Upper lobe of left lung (tissue), 6 donors: ENCODE measurements around the gene EOLA2. TPM values are rescaled to one million over a fixed set of nuclear protein-coding genes. Genes with fewer than 3 reads are reported as not detected.

Source experiments
- ATAC-seq, 2 donors: fragments of 200-7000 bp; cut with Tn5 transposase; one replicate each; pipeline ENCODE4 v1.9.1; 2022; ENCODE audit warnings: mild to moderate bottlenecking in 2 of 2, moderate library complexity in 2 of 2; ENCODE audit not compliant: low FRiP score in 2 of 2
- DNase-seq, 2 donors: peaks; one replicate each; pipeline ENCODE4 v3.0.0-alpha.2; 2019 to 2020
- H3K27ac ChIP-seq, 4 donors: fragments of 200-600 bp; sonication (generic); one replicate each; pipeline ENCODE4 v1.5.1; 2016 to 2019
- H3K27me3 ChIP-seq, 4 donors: fragments of 200-600 bp; sonication (generic); one replicate each; pipeline ENCODE4 v1.5.1; 2017 to 2019
- H3K36me3 ChIP-seq, 4 donors: fragments of 200-600 bp; sonication (generic); one replicate each; pipeline ENCODE4 v1.5.1; 2016 to 2019
- H3K4me1 ChIP-seq, 4 donors: fragments of 200-600 bp; sonication (generic); one replicate each; pipeline ENCODE4 v1.5.1; 2018 to 2019
- H3K4me3 ChIP-seq, 4 donors: fragments of 200-600 bp; sonication (generic); one replicate each; pipeline ENCODE4 v1.5.1; 2017 to 2019; ENCODE audit warnings: mild to moderate bottlenecking in 2 of 4, moderate library complexity in 1 of 4
- H3K9me3 ChIP-seq, 4 donors: fragments of 200-600 bp; sonication (generic); one replicate each; pipeline ENCODE4 v1.5.1; 2018 to 2019
- EP300 ChIP-seq, 4 donors: sonication (generic); formaldehyde crosslinking; IDR thresholded peaks; one replicate each; pipeline ENCODE4 v1.5.1; 2017; ENCODE audit warnings: antibody characterized with exemption in 4 of 4, control low read depth in 2 of 4
- POLR2A ChIP-seq, 4 donors: fragments of 450-650 bp; IDR thresholded peaks; one replicate each; pipeline ENCODE4 v1.5.1; 2016 to 2017; ENCODE audit warnings: antibody characterized with exemption in 4 of 4, mild to moderate bottlenecking in 2 of 4
- POLR2AphosphoS5 ChIP-seq, 2 donors: sonication (generic); formaldehyde crosslinking; IDR thresholded peaks; one replicate each; pipeline ENCODE4 v1.5.1; 2017; ENCODE audit warnings: antibody characterized with exemption in 2 of 2
- WGBS, 2 donors: methylation state at CpG; one replicate each; pipeline ENCODE4 v1.1.5; 2017 to 2018; 5-methylcytosine and 5-hydroxymethylcytosine counted together
- total RNA-seq, 6 donors: library from RNA; depleted of rRNA in 4 of 6; stranded (reverse); fragments of >200 nt in 4 of 6; gene quantifications; one replicate each; pipeline versions ENCODE4 v1.1.0 to v1.2.1, GENCODE V29; 2016 to 2021
- TF ChIP-seq, protein P1 (sequence below), 6 experiments: fragments of 450-650 bp in 4 of 6; fragments of 200-600 bp in 2 of 6; sonication (generic) in 2 of 6; IDR thresholded peaks; one replicate each; pipeline ENCODE4 v1.5.1; 2016 to 2019; ENCODE audit warnings: antibody characterized with exemption in 6 of 6
- donor health status: DM: no; HTN: no; CAD: no; lungs with moderate emphysema.
- donor health status: DM: no; HTN: yes; CAD: no; lungs with severe emphysema.

Gene EOLA2
- total RNA-seq, 6 donors from 2014 or later: 24.5 to 56.6 (median 33.4) TPM

DNA sequence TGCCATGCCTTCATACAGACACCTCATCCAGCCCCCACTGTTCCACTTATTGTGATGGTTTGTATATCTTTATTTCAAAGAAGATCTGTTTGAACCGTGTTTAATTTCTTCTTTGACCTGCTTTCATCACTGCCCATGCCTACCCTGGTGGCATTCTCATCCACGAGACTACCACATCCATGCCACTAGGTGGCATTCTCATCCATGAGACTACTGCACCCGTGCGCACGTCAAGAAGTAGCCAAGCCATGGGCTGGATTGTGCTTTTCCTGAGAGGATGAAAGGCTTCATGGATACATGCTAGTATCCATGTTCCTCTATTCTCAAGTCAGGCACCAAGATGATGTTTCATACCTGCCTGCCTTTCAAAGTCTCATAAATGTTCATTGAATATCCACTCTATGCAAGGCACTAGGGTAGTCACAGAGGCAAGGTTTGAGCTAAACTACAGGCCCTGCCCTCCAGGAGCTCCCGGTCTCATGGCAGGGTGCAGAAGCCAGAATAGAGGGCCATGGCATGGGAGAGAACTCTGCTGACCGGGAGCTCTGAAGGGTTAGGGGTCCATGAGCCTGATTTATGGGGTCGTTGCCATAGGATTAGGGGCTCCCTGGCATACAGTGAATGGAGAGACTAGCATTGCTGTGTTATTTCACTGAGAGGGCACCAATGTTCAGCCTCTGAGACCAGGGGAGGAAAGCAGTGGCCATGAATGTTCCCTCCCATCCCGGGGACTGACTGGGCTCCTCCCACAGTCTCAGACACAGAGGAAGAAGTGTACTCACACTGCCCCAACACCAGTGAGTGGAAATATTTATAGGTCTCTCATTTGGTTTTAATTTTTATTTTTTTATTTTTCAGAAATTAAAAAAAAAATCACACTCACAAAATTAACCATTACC is 24.8 kb upstream of the EOLA2 start:
- Histone ChIP-seq H3K27ac (no peak overlapping the region), H3K4me3 (no peak overlapping the region), H3K9me3 (no peaks in the 10 kb centered on the region), H3K36me3 (peaks cover 0 to 10% (median 0%) of the 10 kb centered on the region in 4 donors), H3K27me3 (no peaks in the 10 kb centered on the region), H3K4me1 (peaks cover 0 to 2% (median 0%) of the 10 kb centered on the region in 4 donors)
- peak; percentile 68 to 85 for ATAC-seq
- TF ChIP-seq POLR2AphosphoS5 (IDR thresholded peaks at IDR 0.05) (no peak), POLR2A (IDR thresholded peaks at IDR 0.05) (no peak)
- TF ChIP-seq, protein P1, sequence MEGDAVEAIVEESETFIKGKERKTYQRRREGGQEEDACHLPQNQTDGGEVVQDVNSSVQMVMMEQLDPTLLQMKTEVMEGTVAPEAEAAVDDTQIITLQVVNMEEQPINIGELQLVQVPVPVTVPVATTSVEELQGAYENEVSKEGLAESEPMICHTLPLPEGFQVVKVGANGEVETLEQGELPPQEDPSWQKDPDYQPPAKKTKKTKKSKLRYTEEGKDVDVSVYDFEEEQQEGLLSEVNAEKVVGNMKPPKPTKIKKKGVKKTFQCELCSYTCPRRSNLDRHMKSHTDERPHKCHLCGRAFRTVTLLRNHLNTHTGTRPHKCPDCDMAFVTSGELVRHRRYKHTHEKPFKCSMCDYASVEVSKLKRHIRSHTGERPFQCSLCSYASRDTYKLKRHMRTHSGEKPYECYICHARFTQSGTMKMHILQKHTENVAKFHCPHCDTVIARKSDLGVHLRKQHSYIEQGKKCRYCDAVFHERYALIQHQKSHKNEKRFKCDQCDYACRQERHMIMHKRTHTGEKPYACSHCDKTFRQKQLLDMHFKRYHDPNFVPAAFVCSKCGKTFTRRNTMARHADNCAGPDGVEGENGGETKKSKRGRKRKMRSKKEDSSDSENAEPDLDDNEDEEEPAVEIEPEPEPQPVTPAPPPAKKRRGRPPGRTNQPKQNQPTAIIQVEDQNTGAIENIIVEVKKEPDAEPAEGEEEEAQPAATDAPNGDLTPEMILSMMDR (IDR thresholded peaks at IDR 0.05): peak; percentile 45 to 71 (median 58)
- WGBS, 2 donors: 12 to 34% methylated on average over 6 to 9 of the region's 9 CpGs
- peak in 1 of 2 donors; percentile 62 for DNase-seq

- peaks cover 0 to 2% (median 0%) of the 10 kb centered on the region in 4 donors for H3K4me1 ChIP-seq
- DNase-seq (no peak), ATAC-seq (no peak)
- H3K36me3 ChIP-seq: peaks cover 0 to 10% (median 0%) of the 10 kb centered on the region in 4 donors
- H3K9me3 ChIP-seq: no peaks in the 10 kb centered on the region
- TF ChIP-seq, protein P1 (IDR thresholded peaks at IDR 0.05): no peak
- no peak for TF ChIP-seq POLR2A (IDR thresholded peaks at IDR 0.05)
- no peak for TF ChIP-seq POLR2AphosphoS5 (IDR thresholded peaks at IDR 0.05)
- TF ChIP-seq EP300 (IDR thresholded peaks at IDR 0.05): no peak
- H3K4me3 ChIP-seq: no peak overlapping the region
- H3K27ac ChIP-seq: no peak overlapping the region
- no peaks in the 10 kb centered on the region for H3K27me3 ChIP-seq
Measured at GRCh38 chrX:149962010-149962409, 23.7 kb upstream of the EOLA2 start.

GRCh38 chrX:149961572-149961971 is 23.3 kb upstream of the EOLA2 start:
- H3K4me3 ChIP-seq: no peak overlapping the region
- DNase-seq: no peak
- peaks cover 0 to 10% (median 0%) of the 10 kb centered on the region in 4 donors for H3K36me3 ChIP-seq
- TF ChIP-seq POLR2AphosphoS5 (IDR thresholded peaks at IDR 0.05): no peak
- no peak for TF ChIP-seq POLR2A (IDR thresholded peaks at IDR 0.05)
- TF ChIP-seq EP300 (IDR thresholded peaks at IDR 0.05): no peak
- TF ChIP-seq, protein P1 (IDR thresholded peaks at IDR 0.05): no peak
- 68 to 69% methylated on average over 2 of the region's 2 CpGs for WGBS, 2 donors
- peaks cover 0 to 2% (median 0%) of the 10 kb centered on the region in 4 donors for H3K4me1 ChIP-seq
- no peaks in the 10 kb centered on the region for H3K27me3 ChIP-seq
- H3K27ac ChIP-seq: no peak overlapping the region
- H3K9me3 ChIP-seq: no peaks in the 10 kb centered on the region
- no peak for ATAC-seq

DNA sequence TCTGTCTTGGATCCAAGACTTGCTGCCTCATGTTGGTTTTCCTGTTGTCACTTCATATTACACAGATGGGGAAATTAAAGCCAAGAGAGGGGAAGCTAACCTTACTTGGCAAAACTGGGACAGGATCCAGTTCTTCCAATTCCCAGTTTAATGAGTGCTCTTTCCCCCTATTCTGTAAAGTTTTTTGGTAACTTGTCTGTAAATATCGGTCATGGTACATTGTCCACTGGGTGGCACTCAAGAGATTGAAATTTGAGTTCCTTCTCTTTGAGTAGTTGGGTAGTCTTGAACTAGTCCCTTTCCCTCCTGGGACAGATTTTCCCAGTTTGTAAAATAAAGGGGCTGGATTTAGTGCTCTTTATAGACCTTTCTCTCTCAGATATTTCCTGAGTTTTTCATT is 12.4 kb upstream of the EOLA2 start:
- Histone ChIP-seq H3K36me3 (peaks cover 0 to 3% (median 0%) of the 10 kb centered on the region in 4 donors), H3K9me3 (no peaks in the 10 kb centered on the region), H3K4me1 (no peaks in the 10 kb centered on the region), H3K27me3 (no peaks in the 10 kb centered on the region), H3K27ac (no peak overlapping the region), H3K4me3 (no peak overlapping the region)
- TF ChIP-seq POLR2A (IDR thresholded peaks at IDR 0.05): no peak
- TF ChIP-seq, protein P1 (IDR thresholded peaks at IDR 0.05): peak in 4 of 6 experiments; percentile 27 to 42 (median 34)
- 0 to 4% methylated on average over 1 of the region's 1 CpG for WGBS, 2 donors
- no peak for DNase-seq
- ATAC-seq: no peak
